SK-N-SH (cell line): Measurements from ENCODE around the gene SAG. TPM values are rescaled to one million over a fixed set of nuclear protein-coding genes. Genes with fewer than 3 reads are reported as not detected.

ENCODE experiments used
- CTCF ChIA-PET: fragments of 300-600, 350-600 bp; formaldehyde crosslinking; extraction: SDS; loops from one replicate; lab custom pipeline; 2021; lab: Yijun Ruan, JAX
- POLR2A ChIA-PET: fragments of 350-600 bp; sonication (Branson Sonifier 250); formaldehyde crosslinking; extraction: SDS; loops from one replicate; lab custom pipeline; 2020; ENCODE audit warnings: antibody characterized with exemption, inconsistent platforms; lab: Yijun Ruan, JAX
- DNase-seq: peaks from one replicate; pipeline ENCODE4 v3.0.0; 2012
- H2AFZ ChIP-seq: fragments of 200-600 bp; sonication (generic); 2 replicates; pipeline ENCODE4 v1.8.1; 2016; ENCODE audit warnings: antibody characterized with exemption, mild to moderate bottlenecking, low read depth
- H3F3A ChIP-seq: fragments of 200-600 bp; sonication (generic); replicated peaks from 2 replicates; pipeline ENCODE3; 2016; ENCODE audit warnings: antibody characterized with exemption, mild to moderate bottlenecking; ENCODE audit not compliant: insufficient read depth
- H3K27ac ChIP-seq, 2 experiments: fragments of 200-500 bp in 1 of 2; fragments of 200-600 bp in 1 of 2; sonication (Bioruptor generic) in 1 of 2; sonication (generic), shearing (Covaris generic) in 1 of 2; 2 replicates each; pipeline versions ENCODE4 v1.5.1 to v1.6.1; 2014 to 2016; ENCODE audit warnings: low read depth in 2 of 2, inconsistent platforms in 1 of 2, low read length in 1 of 2, mild to moderate bottlenecking in 1 of 2, mixed read lengths in 1 of 2
- H3K27me3 ChIP-seq: fragments of 200-600 bp; sonication (generic), shearing (Covaris generic); 2 replicates; pipeline ENCODE4 v1.6.1; 2016; ENCODE audit warnings: mixed run types; ENCODE audit not compliant: insufficient read depth
- H3K36me3 ChIP-seq, 2 experiments: fragments of 200-500 bp in 1 of 2; fragments of 200-600 bp in 1 of 2; sonication (Bioruptor generic) in 1 of 2; sonication (generic) in 1 of 2; replicated peaks in 1 of 2; 2 replicates each; pipeline versions ENCODE3 to v1.5.1; 2014 to 2016; ENCODE audit warnings: low read length in 1 of 2, mild to moderate bottlenecking in 1 of 2; ENCODE audit not compliant: insufficient read depth in 2 of 2, control insufficient read depth in 1 of 2
- H3K4me1 ChIP-seq, 2 experiments: fragments of 200-500 bp in 1 of 2; fragments of 200-600 bp in 1 of 2; sonication (Bioruptor generic) in 1 of 2; sonication (generic), shearing (Covaris generic) in 1 of 2; 2 replicates each; pipeline versions ENCODE4 v1.5.1 to v1.6.1; 2014 to 2016; ENCODE audit warnings: low read depth in 1 of 2, low read length in 1 of 2, mixed run types in 1 of 2; ENCODE audit not compliant: insufficient read depth in 2 of 2, control insufficient read depth in 1 of 2
- H3K4me2 ChIP-seq: fragments of 200-600 bp; sonication (generic), shearing (Covaris generic); 2 replicates; pipeline ENCODE4 v1.6.1; 2017; ENCODE audit warnings: mixed run types
- H3K4me3 ChIP-seq, 2 experiments: fragments of 200-500 bp in 1 of 2; fragments of 200-600 bp in 1 of 2; sonication (Bioruptor generic) in 1 of 2; sonication (generic), shearing (Covaris generic) in 1 of 2; 2 replicates each; pipeline versions ENCODE4 v1.5.1 to v1.8.1; 2014 to 2016; ENCODE audit warnings: low read depth in 2 of 2, inconsistent platforms in 1 of 2, low read length in 1 of 2, mild to moderate bottlenecking in 1 of 2, mixed read lengths in 1 of 2, moderate library complexity in 1 of 2
- H3K79me2 ChIP-seq: fragments of 200-600 bp; sonication (generic); 2 replicates; pipeline ENCODE4 v1.8.1; 2017; ENCODE audit warnings: mild to moderate bottlenecking; ENCODE audit not compliant: insufficient read depth
- H3K9ac ChIP-seq: fragments of 200-600 bp; sonication (generic); 2 replicates; pipeline ENCODE4 v1.6.1; 2017; ENCODE audit warnings: mixed run types
- H3K9me2 ChIP-seq: fragments of 200-600 bp; sonication (generic); 2 replicates; pipeline ENCODE4 v1.6.1; 2017; ENCODE audit warnings: mixed run types
- H3K9me3 ChIP-seq: fragments of 200-600 bp; sonication (generic); 2 replicates; pipeline ENCODE4 v1.6.1; 2017; ENCODE audit warnings: mixed run types, mild to moderate bottlenecking, moderate library complexity
- H4K20me1 ChIP-seq: fragments of 200-600 bp; sonication (generic); 2 replicates; pipeline ENCODE4 v1.6.1; 2017; ENCODE audit warnings: mild to moderate bottlenecking, mixed run types; ENCODE audit not compliant: insufficient read depth
- FOSL2 ChIP-seq: IDR thresholded peaks from 2 replicates; pipeline ENCODE4 v1.4.0; 2012; ENCODE audit warnings: low read depth, mild to moderate bottlenecking, moderate library complexity, borderline replicate concordance
- FOXJ3 ChIP-seq: sonication (generic); formaldehyde crosslinking; IDR thresholded peaks from 2 replicates; pipeline ENCODE4 v1.5.1; 2020; ENCODE audit warnings: mild to moderate bottlenecking, missing genetic modification reagents
- MXI1 ChIP-seq: IDR thresholded peaks from 2 replicates; pipeline ENCODE4 v1.6.1; 2012; ENCODE audit warnings: mild to moderate bottlenecking, low read depth, low read length, improper control_type of control experiment
- REST ChIP-seq: IDR thresholded peaks from 2 replicates; pipeline ENCODE4 v1.6.1; 2012; ENCODE audit warnings: mild to moderate bottlenecking, low read depth, low read length, moderate library complexity
- RFX5 ChIP-seq: IDR thresholded peaks from 2 replicates; pipeline ENCODE4 v1.6.1; 2012; ENCODE audit warnings: mild to moderate bottlenecking, improper control_type of control experiment, low read length
- ZBTB33 ChIP-seq: IDR thresholded peaks from 2 replicates; pipeline ENCODE4 v1.4.0; 2012; ENCODE audit warnings: low read depth, borderline replicate concordance
- WGBS: methylation state at CpG from one replicate; pipeline ENCODE4 v1.1.6; 2017; ENCODE audit warnings: low lambda C conversion rate; 5-methylcytosine and 5-hydroxymethylcytosine counted together
- polyA plus RNA-seq, 3 experiments: library from polyadenylated mRNA; depleted of rRNA; stranded (reverse); fragments of >200 nt; gene quantifications; 2 replicates each; pipeline ENCODE4 v1.2.3, GENCODE V29; 2012
- TF ChIP-seq, protein P1 (sequence below): IDR thresholded peaks from 2 replicates; pipeline ENCODE4 v1.4.0; 2012; ENCODE audit warnings: low read depth, borderline replicate concordance

The SAG gene
- polyA plus RNA-seq, 1 of the 3 experiments (the other 2 are of a cell fraction): not detected

DNA sequence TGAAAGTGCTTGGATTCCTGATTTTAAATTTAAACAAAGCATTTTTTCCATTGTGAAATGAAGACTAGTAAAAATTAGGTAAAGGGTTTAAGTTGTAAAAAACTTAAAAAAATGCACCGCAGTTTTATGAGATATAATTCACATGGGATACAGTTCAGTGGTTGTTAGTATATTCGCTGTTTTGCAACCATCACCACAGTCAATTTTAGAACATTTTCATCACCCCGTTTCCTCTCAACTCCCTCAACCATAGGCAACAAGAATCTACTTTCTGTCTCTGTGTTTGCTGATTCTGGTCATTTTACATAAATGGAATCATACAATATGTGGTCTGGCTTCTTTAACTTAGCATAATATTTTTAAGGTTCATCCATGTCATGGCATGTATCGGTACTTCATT, 50.7 kb downstream of the SAG start:
- WGBS: 96% methylated on average over 4 of the region's 4 CpGs
- H3K27me3 ChIP-seq: no peaks in the 10 kb centered on the region
- CTCF ChIA-PET: interaction anchor here (3.1 kb wide), 1 partner anchor 85 kb away, joined by 14 read pairs; no protein-coding TSS in a partner anchor

More for the DNA sequence above, 50.7 kb downstream of the SAG start:
- H3K9me2 ChIP-seq: no peaks in the 10 kb centered on the region
- peaks cover 66% of the 10 kb centered on the region for H3K79me2 ChIP-seq
- no peaks in the 10 kb centered on the region; the same call in 1 of the 2 replicates for H3K9me3 ChIP-seq
- no peak overlapping the region for H3K4me2 ChIP-seq
- H3K27ac ChIP-seq: no peak overlapping the region
- no peak overlapping the region for H2AFZ ChIP-seq
- no peaks in the 10 kb centered on the region for H3F3A ChIP-seq
- H3K36me3 ChIP-seq: peaks cover 0 to 8% of the 10 kb centered on the region in 2 experiments
- H3K4me1 ChIP-seq: peaks cover 13 to 20% of the 10 kb centered on the region in 2 experiments; a peak in 2 of 4 replicates
- TF ChIP-seq RFX5 (no peak), REST (no peak), MXI1 (no peak), FOSL2 (no peak), FOXJ3 (CRISPR knock-in tag) (no peak), ZBTB33 (no peak)
- TF ChIP-seq, protein P1, sequence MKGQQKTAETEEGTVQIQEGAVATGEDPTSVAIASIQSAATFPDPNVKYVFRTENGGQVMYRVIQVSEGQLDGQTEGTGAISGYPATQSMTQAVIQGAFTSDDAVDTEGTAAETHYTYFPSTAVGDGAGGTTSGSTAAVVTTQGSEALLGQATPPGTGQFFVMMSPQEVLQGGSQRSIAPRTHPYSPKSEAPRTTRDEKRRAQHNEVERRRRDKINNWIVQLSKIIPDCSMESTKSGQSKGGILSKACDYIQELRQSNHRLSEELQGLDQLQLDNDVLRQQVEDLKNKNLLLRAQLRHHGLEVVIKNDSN: no peak
- TF ChIP-seq, all 33 proteins: peak for 0
- no peak overlapping the region for H3K9ac ChIP-seq
- POLR2A ChIA-PET: no interaction called here
- no peak overlapping the region for H3K4me3 ChIP-seq
- no peak for DNase-seq
- H4K20me1 ChIP-seq: 0 out of 2 replicates have a peak, but pooled peaks cover 11% of the 10 kb centered on the region
